Gastrocnemius medialis (tissue), 4 donors: Measurements from ENCODE around the gene WDSUB1. TPM values are rescaled to one million over a fixed set of nuclear protein-coding genes. Genes with fewer than 3 reads are reported as not detected.

ENCODE experiments used
- ATAC-seq, 2 donors: fragments of 150-250 bp; one replicate each; pipeline ENCODE4 v1.9.1; 2016
- DNase-seq, 2 donors: peaks; one replicate each; pipeline ENCODE4 v3.0.0-alpha.2; 2019
- H3K27ac ChIP-seq, 4 donors: fragments of 200-600 bp; sonication (generic); 1 replicate in 1 of 4; 2 replicates in 3 of 4; pipeline ENCODE4 v1.5.1; 2016 to 2018; ENCODE audit warnings: mild to moderate bottlenecking in 2 of 4, moderate library complexity in 1 of 4
- H3K27me3 ChIP-seq, 3 donors: fragments of 200-600 bp; sonication (generic) in 2 of 3; 1 replicate in 1 of 3; 2 replicates in 2 of 3; pipeline versions ENCODE4 v1.5.1 to v1.6.0; 2016 to 2019; ENCODE audit warnings: mild to moderate bottlenecking in 1 of 3, moderate library complexity in 1 of 3
- H3K36me3 ChIP-seq, 2 donors: fragments of 200-600 bp; sonication (generic) in 1 of 2; one replicate each; pipeline ENCODE4 v1.5.1; 2017 to 2018
- H3K4me1 ChIP-seq, 2 donors: fragments of 200-600 bp; sonication (generic) in 1 of 2; one replicate each; pipeline ENCODE4 v1.5.1; 2016 to 2017; ENCODE audit warnings: mild to moderate bottlenecking in 2 of 2
- H3K4me3 ChIP-seq, 4 donors: fragments of 200-600 bp; sonication (generic) in 3 of 4; 1 replicate in 1 of 4; 2 replicates in 3 of 4; pipeline ENCODE4 v1.5.1; 2016 to 2019; ENCODE audit warnings: mild to moderate bottlenecking in 2 of 4
- H3K9me3 ChIP-seq, 3 donors: fragments of 200-600 bp; sonication (generic) in 2 of 3; 1 replicate in 1 of 3; 2 replicates in 2 of 3; pipeline ENCODE4 v1.5.1; 2016 to 2019
- POLR2A ChIP-seq, 2 donors: fragments of 450-650 bp; IDR thresholded peaks; one replicate each; pipeline ENCODE4 v1.6.1; 2017; ENCODE audit warnings: antibody characterized with exemption in 2 of 2, mild to moderate bottlenecking in 2 of 2, moderate library complexity in 2 of 2
- in situ Hi-C, 4 donors: fragments of 200-750 bp; cut with MboI; loops; one replicate each; pipeline versions ENCODE4 v1.15.0 to v1.8.0; 2017; ENCODE audit warnings: low sequenced_read_pairs in 4 of 4
- intact Hi-C: fragments of 100-400 bp; cut with DNase I; formaldehyde crosslinking; loops from one replicate; pipeline ENCODE4 v1.15.1; 2023; ENCODE audit warnings: low total_unique reads
- total RNA-seq, 4 donors: library from RNA; depleted of rRNA; stranded (reverse); fragments of >200 nt; gene quantifications; one replicate each; pipeline versions ENCODE4 v1.1.0 to v1.2.3, GENCODE V29; 2016
- TF ChIP-seq, protein P1 (sequence below), 5 experiments: fragments of 450-650 bp in 3 of 5; fragments of 200-600 bp in 2 of 5; sonication (generic) in 2 of 5; IDR thresholded peaks in 4 of 5; conservative IDR thresholded peaks in 1 of 5; 1 replicate in 4 of 5; 2 replicates in 1 of 5; pipeline ENCODE4 v1.5.1; 2016 to 2019; ENCODE audit warnings: antibody characterized with exemption in 5 of 5, mild to moderate bottlenecking in 3 of 5, moderate library complexity in 3 of 5

WDSUB1 gene
- total RNA-seq, 4 donors from 2014 or later: 1.4 to 3.1 (median 2.5) TPM

DNA sequence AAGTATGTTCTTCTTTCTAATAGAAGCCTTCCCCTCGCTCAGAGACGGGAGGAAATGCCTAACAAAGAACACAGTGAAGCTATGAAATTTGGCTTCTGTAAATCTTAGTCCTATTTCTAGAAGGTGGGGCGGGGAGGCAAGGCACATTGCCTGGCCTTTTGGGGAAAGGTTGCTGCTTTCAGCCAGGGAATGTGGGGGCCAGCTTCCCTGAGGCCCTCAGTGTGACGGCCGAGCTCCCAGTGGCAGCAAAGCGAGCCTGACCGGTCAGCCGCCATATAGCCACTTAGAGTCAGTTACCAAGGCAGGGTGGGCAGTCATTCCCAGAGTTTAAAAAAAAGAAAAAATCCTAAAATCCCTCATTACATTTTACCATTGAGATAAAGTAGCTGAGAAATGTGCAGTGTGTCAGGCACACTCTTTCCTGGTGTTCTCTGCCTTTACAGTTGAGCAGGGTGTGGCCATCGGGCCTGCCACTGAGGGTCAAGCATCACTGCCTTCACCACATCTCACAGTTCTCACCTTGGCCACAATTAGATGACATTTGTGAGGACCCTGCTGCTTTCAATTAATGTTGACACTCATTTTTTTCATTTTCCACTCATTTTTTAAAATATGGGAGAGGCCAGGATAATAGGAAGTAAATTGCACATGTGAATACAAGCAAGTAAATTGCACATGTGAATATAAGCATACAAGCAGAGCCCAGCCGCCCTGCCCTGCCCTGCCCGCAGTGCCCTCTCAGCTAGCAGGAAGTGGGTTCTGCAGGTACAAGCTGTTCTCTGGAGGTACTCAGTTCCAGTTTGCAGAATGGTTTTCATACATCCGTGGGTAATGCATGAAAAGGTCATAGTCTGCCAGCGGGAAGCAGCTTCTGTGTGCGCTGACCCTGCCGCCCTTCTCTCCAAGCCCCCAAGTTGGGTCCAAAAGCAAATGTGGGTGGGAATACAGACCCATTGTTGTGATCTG, 76.9 kb downstream of the WDSUB1 start:
- Histone ChIP-seq H3K4me3 (no peak overlapping the region), H3K27ac (no peak overlapping the region), H3K36me3 (no peaks in the 10 kb centered on the region), H3K9me3 (no peaks in the 10 kb centered on the region), H3K27me3 (no peaks in the 10 kb centered on the region), H3K4me1 (peaks cover 0 to 4% of the 10 kb centered on the region in 2 donors)
- in situ Hi-C loops (no loop called here), intact Hi-C loops (no loop called here)
- no peak for TF ChIP-seq POLR2A (IDR thresholded peaks at IDR 0.05)
- TF ChIP-seq, protein P1, sequence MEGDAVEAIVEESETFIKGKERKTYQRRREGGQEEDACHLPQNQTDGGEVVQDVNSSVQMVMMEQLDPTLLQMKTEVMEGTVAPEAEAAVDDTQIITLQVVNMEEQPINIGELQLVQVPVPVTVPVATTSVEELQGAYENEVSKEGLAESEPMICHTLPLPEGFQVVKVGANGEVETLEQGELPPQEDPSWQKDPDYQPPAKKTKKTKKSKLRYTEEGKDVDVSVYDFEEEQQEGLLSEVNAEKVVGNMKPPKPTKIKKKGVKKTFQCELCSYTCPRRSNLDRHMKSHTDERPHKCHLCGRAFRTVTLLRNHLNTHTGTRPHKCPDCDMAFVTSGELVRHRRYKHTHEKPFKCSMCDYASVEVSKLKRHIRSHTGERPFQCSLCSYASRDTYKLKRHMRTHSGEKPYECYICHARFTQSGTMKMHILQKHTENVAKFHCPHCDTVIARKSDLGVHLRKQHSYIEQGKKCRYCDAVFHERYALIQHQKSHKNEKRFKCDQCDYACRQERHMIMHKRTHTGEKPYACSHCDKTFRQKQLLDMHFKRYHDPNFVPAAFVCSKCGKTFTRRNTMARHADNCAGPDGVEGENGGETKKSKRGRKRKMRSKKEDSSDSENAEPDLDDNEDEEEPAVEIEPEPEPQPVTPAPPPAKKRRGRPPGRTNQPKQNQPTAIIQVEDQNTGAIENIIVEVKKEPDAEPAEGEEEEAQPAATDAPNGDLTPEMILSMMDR (IDR thresholded peaks at IDR 0.05 in 4 of 5, conservative IDR thresholded peaks at IDR 0.05 in 1 of 5): no peak
- ATAC-seq: no peak
- peak in 1 of 2 donors; percentile 30 for DNase-seq

DNA sequence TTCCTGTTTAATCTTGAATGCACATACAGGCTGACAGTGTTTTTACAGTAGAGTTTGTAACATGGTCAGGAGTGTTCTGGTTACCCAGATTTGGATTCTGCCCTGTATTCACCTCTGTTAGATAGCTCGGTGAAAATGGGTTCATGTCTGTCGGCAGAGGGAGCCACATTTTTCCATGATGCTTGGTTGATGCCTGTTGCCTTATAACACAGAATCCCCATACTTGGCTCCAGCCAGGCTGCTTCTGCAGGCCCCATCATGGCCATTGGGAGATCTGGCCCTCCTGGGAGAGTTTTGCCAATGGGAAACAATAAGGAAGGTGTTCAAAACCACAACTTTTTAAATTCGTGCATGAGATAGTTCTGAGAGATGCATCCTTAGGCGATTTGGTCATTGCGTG, 78.1 kb downstream of the WDSUB1 start:
- intact Hi-C loops (no loop called here), in situ Hi-C loops (no loop called here)
- H3K27ac ChIP-seq: no peak overlapping the region
- H3K36me3 ChIP-seq: no peaks in the 10 kb centered on the region
- H3K9me3 ChIP-seq: no peaks in the 10 kb centered on the region
- DNase-seq (no peak), ATAC-seq (no peak)
- TF ChIP-seq, protein P1 (IDR thresholded peaks at IDR 0.05 in 4 of 5, conservative IDR thresholded peaks at IDR 0.05 in 1 of 5): no peak
- no peak for TF ChIP-seq POLR2A (IDR thresholded peaks at IDR 0.05)
- H3K4me3 ChIP-seq: no peak overlapping the region
- H3K4me1 ChIP-seq: peaks cover 0 to 4% of the 10 kb centered on the region in 2 donors
- H3K27me3 ChIP-seq: no peaks in the 10 kb centered on the region

DNA sequence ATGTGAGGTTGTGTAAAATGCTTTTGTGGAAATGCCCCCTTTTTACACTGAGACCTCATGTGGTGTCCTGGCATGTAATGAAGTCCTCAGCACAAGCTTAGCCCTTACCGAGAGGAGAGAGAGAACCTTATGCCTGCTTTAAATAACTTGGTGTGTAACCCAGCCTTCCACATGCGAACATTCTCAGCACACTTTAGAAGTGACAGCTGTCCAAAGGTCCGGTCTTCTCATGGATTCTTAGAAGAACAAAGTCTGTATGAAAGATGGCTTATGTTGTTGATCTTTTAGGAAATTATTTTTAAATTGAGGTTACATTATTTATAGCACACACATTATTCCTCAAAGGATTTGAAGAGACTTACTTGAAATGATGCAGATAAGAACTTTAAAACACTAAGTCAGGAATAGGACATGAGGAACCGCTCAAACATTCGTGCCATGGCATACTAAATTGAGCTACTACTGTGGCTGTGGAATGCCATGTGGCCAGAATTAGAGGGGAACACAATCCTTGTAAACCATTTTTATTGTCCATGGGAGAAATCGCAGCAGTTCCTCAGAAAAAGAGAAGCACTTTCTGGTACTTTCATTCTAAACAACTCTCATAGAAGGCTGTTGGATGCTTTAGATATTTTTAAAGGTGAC, 79.6 kb downstream of the WDSUB1 start:
- no peak for DNase-seq
- intact Hi-C loops (no loop called here), in situ Hi-C loops (no loop called here)
- Histone ChIP-seq H3K36me3 (no peaks in the 10 kb centered on the region), H3K27ac (no peak overlapping the region), H3K27me3 (no peaks in the 10 kb centered on the region), H3K4me1 (peaks cover 0 to 4% of the 10 kb centered on the region in 2 donors), H3K4me3 (no peak overlapping the region), H3K9me3 (no peaks in the 10 kb centered on the region)
- TF ChIP-seq POLR2A (IDR thresholded peaks at IDR 0.05): no peak
- TF ChIP-seq, protein P1 (IDR thresholded peaks at IDR 0.05 in 4 of 5, conservative IDR thresholded peaks at IDR 0.05 in 1 of 5): no peak
- peak; percentile 67 to 80 for ATAC-seq

DNA sequence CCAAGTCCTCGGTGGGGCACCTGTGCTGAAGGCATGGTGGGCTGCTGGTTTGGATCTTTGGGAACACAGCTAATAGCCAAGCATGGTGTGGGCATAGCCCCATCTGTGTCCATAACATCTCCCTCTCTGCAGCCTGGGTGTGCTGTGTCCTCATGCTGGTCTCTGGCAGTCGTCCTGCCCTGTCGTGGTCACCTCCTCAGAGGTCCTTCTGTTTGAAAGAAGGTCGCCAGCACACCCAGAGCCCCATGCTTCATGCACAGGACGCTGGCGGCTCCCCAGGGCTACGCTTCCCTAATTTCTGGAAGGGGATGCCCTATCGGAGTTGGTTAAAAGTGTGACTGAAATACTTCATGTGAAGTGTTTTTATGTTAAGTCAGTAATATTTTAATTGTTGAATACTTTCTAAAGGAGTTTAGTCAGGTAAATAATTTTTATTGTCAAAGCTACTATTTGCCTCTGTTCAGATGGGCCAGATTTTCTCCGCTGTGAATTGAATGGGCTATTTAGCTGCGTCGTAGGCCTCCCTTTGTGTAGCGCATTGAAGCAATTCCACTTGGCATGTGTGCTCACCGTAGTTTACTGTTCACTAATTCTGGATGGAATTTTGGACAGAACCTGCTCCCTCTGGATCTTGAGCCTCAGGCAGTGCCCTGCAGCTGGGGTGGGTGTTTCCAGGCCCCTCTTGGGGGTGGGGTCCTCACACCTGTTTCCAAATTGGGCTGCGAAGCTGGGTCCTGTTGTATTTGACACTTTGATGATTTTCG, 81.9 kb downstream of the WDSUB1 start:
- no peak overlapping the region for H3K27ac ChIP-seq

More for the DNA sequence above, 81.9 kb downstream of the WDSUB1 start:
- TF ChIP-seq, protein P1 (IDR thresholded peaks at IDR 0.05 in 4 of 5, conservative IDR thresholded peaks at IDR 0.05 in 1 of 5): no peak
- no peak for TF ChIP-seq POLR2A (IDR thresholded peaks at IDR 0.05)
- in situ Hi-C loops (no loop called here), intact Hi-C loops (no loop called here)
- no peaks in the 10 kb centered on the region for H3K36me3 ChIP-seq
- no peak overlapping the region for H3K4me3 ChIP-seq
- H3K27me3 ChIP-seq: no peaks in the 10 kb centered on the region
- DNase-seq (no peak), ATAC-seq (no peak)
- H3K4me1 ChIP-seq: peaks cover 0 to 4% of the 10 kb centered on the region in 2 donors
- H3K9me3 ChIP-seq: no peaks in the 10 kb centered on the region
